ENCODE results near the gene AGMO. TPM values are rescaled to one million over a fixed set of nuclear protein-coding genes. Genes with fewer than 3 reads are reported as not detected.

The AGMO gene
- total RNA-seq, 3 donors from 2014 or later (not counting 1 experiment from before 2014, with no cell fraction given): not detected

- Mint-ChIP-seq H3K27me3 (ENCODE audit: low read depth in 2 of 2) (no peaks in the 10 kb centered on the region), H3K27ac (no peak overlapping the region), H3K4me3 (no peak overlapping the region), H3K36me3 (peaks cover 5% of the 10 kb centered on the region), H3K4me1 (no peaks in the 10 kb centered on the region), H3K9me3 (peaks cover 12% of the 10 kb centered on the region in 2 donors)
- no peaks in the 10 kb centered on the region for H3K27me3 ChIP-seq (ENCODE audit: control insufficient read depth, insufficient read depth, low read length)
- no peak for TF ChIP-seq CTCF (IDR thresholded peaks at IDR 0.05)
- H3K36me3 ChIP-seq (ENCODE audit: control insufficient read depth, insufficient read depth, low read length): no peaks in the 10 kb centered on the region
- H3K9me3 ChIP-seq (ENCODE audit: control insufficient read depth, insufficient read depth, low read length): peaks cover 6% of the 10 kb centered on the region
- intact Hi-C loops (cut with micrococcal nuclease): no loop called here
- 88% methylated on average over 1 of the region's 1 CpG for WGBS (ENCODE audit: insufficient coverage)
- DNase-seq (no peak), ATAC-seq (no peak)
- H3K4me1 ChIP-seq (ENCODE audit: control insufficient read depth, insufficient read depth, low read length): no peaks in the 10 kb centered on the region
- no peak overlapping the region for H3K27ac ChIP-seq (ENCODE audit: low read length)
- H3K4me3 ChIP-seq (ENCODE audit: low read length): no peak overlapping the region
Measured at GRCh38 chr7:15368653-15369052, 193.2 kb downstream of the AGMO start.

- Histone ChIP-seq H3K27ac (ENCODE audit: low read length) (no peak overlapping the region), H3K9me3 (ENCODE audit: control insufficient read depth, insufficient read depth, low read length) (peaks cover 4% of the 10 kb centered on the region), H3K4me3 (ENCODE audit: low read length) (no peak overlapping the region), H3K4me1 (ENCODE audit: control insufficient read depth, insufficient read depth, low read length) (no peaks in the 10 kb centered on the region), H3K36me3 (ENCODE audit: control insufficient read depth, insufficient read depth, low read length) (no peaks in the 10 kb centered on the region), H3K27me3 (ENCODE audit: control insufficient read depth, insufficient read depth, low read length) (no peaks in the 10 kb centered on the region)
- intact Hi-C loops (cut with micrococcal nuclease): no loop called here
- Mint-ChIP-seq H3K4me3 (no peak overlapping the region), H3K27ac (no peak overlapping the region), H3K36me3 (peaks cover 5% of the 10 kb centered on the region), H3K9me3 (peaks cover 14% of the 10 kb centered on the region in 2 donors), H3K27me3 (ENCODE audit: low read depth in 2 of 2) (no peaks in the 10 kb centered on the region), H3K4me1 (no peaks in the 10 kb centered on the region)
- no peak for TF ChIP-seq CTCF (IDR thresholded peaks at IDR 0.05)
- ATAC-seq: no peak
- no peak for DNase-seq
- WGBS (ENCODE audit: insufficient coverage): 83% methylated on average over 2 of the region's 3 CpGs
Measured at GRCh38 chr7:15367897-15368296, 193.9 kb downstream of the AGMO start.

GRCh38 chr7:15358112-15358511 is 203.7 kb downstream of the AGMO start:
- Mint-ChIP-seq H3K36me3 (no peaks in the 10 kb centered on the region), H3K4me1 (no peaks in the 10 kb centered on the region), H3K27ac (no peak overlapping the region), H3K27me3 (ENCODE audit: low read depth in 2 of 2) (no peaks in the 10 kb centered on the region), H3K4me3 (no peak overlapping the region), H3K9me3 (peaks cover 5 to 11% of the 10 kb centered on the region in 2 donors)
- Histone ChIP-seq H3K27ac (ENCODE audit: low read length) (no peak overlapping the region), H3K4me3 (ENCODE audit: low read length) (no peak overlapping the region), H3K36me3 (ENCODE audit: control insufficient read depth, insufficient read depth, low read length) (no peaks in the 10 kb centered on the region), H3K4me1 (ENCODE audit: control insufficient read depth, insufficient read depth, low read length) (no peaks in the 10 kb centered on the region), H3K9me3 (ENCODE audit: control insufficient read depth, insufficient read depth, low read length) (no peaks in the 10 kb centered on the region), H3K27me3 (ENCODE audit: control insufficient read depth, insufficient read depth, low read length) (no peaks in the 10 kb centered on the region)
- WGBS (ENCODE audit: insufficient coverage): 77% methylated on average over 4 of the region's 5 CpGs
- intact Hi-C loops (cut with micrococcal nuclease): no loop called here
- DNase-seq (no peak), ATAC-seq (no peak)
- TF ChIP-seq CTCF (IDR thresholded peaks at IDR 0.05): no peak

- no peak for ATAC-seq
- no peak for TF ChIP-seq CTCF (IDR thresholded peaks at IDR 0.05)
- Mint-ChIP-seq H3K4me3 (no peak overlapping the region), H3K36me3 (no peaks in the 10 kb centered on the region), H3K27me3 (ENCODE audit: low read depth in 2 of 2) (no peaks in the 10 kb centered on the region), H3K27ac (no peak overlapping the region), H3K9me3 (peaks cover 7 to 15% of the 10 kb centered on the region in 2 donors), H3K4me1 (no peaks in the 10 kb centered on the region)
- no peak for DNase-seq
- H3K36me3 ChIP-seq (ENCODE audit: control insufficient read depth, insufficient read depth, low read length): no peaks in the 10 kb centered on the region
- intact Hi-C loops (cut with micrococcal nuclease): no loop called here
- WGBS (ENCODE audit: insufficient coverage): 90% methylated on average over 20 of the region's 20 CpGs
- H3K4me1 ChIP-seq (ENCODE audit: control insufficient read depth, insufficient read depth, low read length): no peaks in the 10 kb centered on the region
- no peak overlapping the region for H3K27ac ChIP-seq (ENCODE audit: low read length)
- no peak overlapping the region for H3K4me3 ChIP-seq (ENCODE audit: low read length)
- H3K27me3 ChIP-seq (ENCODE audit: control insufficient read depth, insufficient read depth, low read length): no peaks in the 10 kb centered on the region
- no peaks in the 10 kb centered on the region for H3K9me3 ChIP-seq (ENCODE audit: control insufficient read depth, insufficient read depth, low read length)
Measured at GRCh38 chr7:15352421-15353206, 209.2 kb downstream of the AGMO start.

All from natural killer cell (primary cell).